Stimulated activated CD4-positive, alpha-beta T cell treated with anti-CD3 and anti-CD28 coated beads, Interleukin-15, amount 100 ng/mL, for 48 hours (primary cell): ENCODE data around the gene BNC2.

Experiments
- DNase-seq, 2 donors: peaks; one replicate each; pipeline ENCODE4 v3.0.0-alpha.2; 2020; ENCODE audit warnings: low read depth in 2 of 2

BNC2 gene

DNA sequence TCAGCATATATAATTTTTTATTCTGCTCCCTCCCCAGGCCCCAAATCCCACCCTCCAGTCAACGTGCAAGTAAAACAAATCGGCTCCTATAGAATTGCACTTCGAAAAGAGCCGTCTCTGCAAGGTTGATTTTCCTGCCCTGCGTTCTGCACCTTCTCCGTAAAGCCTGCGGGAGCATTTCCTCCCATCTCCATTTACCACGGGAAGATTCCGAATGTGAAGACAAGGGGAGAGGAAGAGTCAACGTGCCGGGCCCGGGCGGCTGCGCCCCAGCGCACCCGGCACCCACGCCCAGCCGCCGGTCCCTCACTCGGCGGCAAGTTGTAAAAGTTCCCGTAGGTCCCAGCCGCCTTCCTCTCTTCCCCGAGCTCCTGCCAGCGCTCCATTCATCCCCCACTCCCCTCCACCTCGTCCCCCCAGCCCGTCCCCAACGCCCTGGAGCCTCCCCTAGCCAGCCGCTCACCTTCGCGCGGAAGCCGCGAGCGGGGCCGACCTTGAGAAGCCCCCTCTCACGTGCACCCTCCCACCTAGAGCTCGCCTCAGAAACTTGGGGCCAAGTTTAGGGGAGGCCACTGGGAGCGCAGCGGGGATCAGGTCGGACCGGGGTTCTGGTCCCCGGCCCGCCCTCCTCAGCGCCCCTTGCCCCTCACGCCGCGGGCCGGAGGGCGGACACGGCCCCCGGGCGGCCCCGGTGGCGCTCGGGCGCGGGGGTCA is 431 bp downstream of the BNC2 start:
- no peak for DNase-seq

DNA sequence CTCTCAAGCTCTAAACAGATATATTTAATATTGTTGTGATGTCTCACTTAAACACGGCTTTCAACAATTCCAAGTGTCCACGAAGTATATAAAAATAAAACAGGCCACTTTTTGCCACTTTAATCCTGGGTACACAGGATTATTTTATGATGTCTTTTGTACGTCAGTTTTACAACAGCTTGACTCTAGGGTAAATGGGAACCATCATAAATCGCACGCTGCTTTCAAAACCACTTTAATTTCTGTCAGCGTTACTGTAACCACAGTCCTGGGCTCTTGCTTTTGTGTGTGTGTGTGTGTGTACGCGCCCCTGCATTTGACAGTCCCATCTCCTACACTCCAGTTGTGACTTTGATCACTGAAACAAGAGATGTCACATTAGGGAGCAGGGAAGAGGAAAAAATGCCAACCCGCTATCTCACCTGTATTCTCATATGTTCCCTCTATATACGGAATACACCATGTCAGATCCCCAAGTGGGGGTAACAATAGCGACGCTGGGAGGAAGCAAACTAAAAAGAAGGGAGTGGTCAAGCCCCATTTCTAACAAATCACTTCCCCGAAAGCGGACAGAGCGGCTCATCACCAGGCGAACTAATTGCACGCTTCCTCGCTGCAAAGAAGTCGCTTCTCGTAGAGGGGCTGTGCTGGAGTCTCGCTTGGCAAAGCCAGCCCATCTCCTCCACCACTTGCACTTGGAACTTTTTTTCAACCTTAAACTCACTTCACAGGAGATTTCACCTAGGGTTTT is 1.2 kb downstream of the BNC2 start:
- no peak for DNase-seq

DNA sequence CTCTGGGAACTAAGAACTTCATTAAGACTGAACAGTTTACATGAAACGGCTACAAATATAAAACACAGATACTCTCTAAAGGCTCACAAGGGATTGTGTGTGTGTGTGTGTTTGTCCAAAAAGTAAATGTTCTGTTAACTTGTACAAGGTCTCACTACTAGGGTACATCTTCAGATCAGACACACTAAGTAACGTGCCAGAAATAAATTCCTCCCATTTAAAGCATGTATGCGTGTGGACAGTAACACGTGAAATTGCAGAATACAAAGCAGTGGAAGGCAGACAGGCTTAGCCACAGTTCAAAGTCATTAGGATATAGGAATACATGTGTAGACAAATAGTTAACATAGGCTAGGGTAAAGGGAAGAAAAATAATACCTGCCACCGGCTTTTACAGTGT is 1.8 kb downstream of the BNC2 start:
- DNase-seq: no peak

DNA sequence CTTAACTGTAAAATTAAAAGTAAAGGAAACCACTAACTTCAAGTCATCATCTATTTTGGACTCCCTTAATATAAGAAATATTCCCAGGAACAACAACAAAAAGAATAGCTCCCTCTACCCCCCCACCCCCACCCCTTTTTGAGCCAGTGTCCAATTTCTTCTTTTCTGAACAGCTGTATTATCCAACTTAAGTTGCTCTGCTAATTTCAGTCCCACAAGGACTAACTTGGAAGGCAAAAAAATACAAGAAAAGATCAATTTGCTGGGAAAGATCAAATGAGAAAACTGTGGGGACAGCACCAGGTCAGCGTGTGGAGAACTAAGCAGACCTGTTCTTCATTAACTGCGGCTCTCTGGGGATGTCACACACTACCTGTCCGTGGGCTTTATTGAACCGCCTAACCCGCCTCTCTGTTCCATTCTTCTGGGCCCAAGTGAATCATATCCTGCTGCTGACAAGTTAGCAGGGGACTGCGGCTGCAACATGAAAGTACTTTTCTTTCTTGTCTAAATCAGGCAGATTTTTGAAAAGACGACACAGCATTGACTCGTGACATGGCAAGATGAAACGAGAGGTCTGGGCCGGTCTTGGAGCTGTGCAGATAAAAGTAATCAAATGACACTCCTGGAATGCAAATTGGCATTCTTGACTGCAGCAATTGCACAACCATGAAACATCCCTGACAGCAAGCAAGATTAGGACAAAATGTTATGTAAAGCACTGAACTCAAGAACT is 2.7 kb downstream of the BNC2 start:
- DNase-seq: no peak

DNA sequence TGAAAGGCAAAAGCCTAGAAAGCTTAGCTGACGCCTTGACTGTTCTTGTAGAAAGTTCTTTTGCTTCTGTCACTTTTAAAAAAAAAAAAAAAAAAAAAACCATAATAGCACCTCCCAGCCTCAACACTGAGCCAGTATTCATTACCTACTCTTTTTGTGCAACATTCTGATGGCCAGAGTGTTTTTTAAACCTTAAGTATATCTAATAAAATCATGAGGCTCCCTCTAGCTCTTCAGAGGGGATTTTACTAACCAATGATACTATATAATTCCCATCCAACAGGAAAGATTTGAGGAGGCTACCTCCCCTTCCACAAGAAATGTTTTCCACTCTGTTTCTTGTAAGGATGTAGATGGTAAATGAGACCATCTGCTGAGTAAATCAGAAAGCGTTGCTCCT is 3.9 kb downstream of the BNC2 start:
- no peak for DNase-seq

DNA sequence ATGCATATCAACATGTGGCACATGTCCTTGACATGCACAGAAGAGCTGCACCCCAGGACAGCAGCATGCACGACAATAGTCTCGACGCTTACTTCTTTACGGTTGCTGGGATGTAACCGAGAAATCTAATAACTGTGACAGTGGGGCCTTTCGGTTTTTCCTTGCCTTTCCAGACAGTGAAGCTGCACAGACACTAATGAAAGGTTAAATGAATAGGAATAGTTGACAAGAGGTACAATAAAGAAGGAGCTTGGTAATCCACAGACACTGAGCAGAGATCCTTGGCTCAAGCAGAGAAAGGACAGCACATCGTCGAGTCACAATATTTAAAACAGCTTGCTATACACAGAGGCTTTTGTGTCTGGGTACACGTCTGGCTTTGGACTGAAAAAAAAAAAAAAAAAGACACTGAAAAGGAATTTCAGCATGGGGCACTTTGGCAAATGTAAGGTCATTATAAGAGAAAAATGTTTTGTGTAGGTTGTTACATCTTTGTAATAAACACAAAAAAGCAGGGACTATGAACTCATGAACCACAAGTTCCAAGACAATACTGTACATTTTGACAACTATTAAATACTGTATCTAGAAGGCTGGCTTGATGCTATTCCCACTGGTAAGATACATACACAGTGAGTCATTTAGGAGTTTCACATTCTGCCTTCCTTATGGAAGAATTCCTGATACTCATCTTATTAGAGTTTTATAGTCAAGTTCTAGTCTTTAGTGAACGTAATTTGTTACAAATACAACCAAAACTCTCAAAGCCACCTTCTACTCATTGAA is 5.6 kb downstream of the BNC2 start:
- DNase-seq: no peak

DNA sequence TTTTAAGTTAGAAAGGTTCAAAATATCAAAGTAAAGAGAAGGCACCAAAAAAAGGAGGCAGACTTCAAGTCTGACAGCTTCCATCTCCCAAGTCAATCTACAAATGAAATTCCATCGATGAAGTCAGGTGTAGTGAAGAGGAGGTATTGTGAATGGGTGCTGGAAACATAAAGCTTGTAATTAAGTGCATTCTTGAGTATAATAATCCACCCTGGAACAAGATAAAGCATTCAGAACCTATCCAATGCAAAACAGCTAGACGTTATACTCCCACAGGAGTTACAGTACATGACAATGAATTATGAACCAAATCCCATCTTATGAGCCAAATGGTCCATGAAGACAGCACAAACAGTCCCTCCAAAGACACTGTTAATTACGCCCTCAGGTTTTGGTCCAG is 22.3 kb downstream of the BNC2 start:
- no peak for DNase-seq

DNA sequence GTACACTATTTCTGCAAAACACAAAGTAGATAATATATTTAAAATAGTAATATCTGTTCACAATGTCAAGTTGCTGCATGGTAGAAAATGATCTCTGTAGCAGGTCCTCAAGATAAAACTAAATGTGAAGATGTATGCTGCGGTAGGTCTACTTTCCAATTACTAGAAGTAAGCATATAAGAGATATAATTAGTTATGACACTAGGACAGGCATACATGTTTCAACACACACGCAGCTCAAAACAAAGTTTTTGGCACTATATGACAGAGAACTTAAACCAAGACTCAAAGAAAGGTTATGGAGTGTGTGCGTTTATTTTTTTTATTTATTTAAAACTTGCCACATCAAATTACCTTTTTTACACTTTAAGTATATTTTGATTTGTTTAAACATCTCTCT is 23.5 kb downstream of the BNC2 start:
- DNase-seq: no peak

DNA sequence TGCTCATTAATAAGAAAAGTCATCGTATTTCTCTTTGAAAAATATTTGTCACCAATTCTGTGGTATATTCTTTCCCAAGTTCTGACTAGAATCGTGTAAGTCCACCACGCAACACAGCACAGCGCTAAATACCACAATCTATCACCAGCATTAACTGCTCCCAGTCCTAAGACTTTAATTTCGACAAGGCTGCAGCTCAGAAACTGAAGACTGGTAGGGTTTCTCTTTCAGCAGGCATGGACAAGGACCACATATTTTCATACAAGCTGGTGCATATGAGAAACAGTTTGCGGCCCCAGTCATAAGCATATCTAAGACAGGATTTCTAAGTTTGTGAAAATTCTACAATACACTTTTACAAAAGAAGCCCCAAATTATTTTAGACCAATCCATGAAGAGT is 24.1 kb downstream of the BNC2 start:
- no peak for DNase-seq

DNA sequence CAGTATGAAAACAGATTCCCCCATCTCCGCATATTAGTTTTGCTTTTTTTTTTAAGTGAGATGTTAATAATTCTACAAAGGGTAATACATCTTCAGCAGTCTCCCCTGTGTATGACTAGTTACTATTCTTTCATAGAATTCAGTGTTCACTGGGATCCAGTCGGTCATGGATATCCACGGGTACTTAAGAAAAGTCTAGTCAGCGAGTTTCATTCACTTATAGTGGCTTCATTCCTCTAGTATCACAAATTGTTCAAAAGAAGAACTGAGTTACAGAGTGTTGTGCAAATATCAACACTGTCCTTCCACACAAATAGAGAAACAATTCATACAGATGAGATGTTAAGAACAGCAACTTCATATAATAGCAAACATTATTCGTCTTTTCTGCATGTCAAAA is 35.7 kb downstream of the BNC2 start:
- no peak for DNase-seq

DNA sequence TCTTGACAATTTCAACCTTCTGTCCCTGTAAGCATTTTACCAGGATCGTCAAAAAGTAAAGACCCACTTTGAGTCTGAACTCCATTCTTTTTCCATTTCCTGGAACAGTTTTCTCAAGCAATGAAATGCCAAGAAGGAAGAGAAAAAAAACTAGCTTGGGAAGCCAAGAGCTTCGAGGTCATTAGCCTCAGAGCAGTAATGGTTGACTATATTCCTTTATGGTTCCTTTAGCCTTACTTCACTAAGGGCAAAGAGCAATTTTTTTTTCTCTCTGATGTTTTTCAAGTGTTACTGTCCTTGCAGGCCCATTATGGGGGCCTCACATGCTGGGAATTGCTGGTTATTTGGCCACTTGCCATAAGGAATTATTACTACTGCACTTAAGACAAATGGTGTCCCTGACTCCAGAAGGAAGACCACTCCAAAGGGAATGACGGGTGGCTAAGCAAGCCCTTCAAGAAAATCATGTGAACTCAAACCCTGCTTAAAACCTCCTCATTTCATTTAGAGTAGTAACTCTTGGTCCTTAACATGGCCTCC is 37.1 kb downstream of the BNC2 start:
- DNase-seq: no peak

DNA sequence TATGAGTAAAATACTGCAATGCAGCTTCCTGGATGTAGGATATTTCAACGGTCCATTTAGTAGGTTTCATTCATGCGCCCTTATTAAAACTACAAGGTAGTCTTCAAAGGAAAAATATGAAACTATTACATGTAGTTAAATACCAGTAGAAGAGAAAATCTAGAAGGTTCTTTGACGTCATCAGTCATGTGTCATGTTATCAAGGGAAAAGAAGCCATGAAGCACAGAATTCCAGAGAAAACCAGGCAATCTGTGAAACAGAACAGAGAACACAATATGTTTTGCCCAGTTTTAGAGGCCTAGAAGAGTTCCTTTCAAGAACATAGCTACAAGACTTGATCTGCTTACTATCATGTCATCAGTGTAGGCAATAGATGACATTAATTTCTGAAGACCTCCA is 38.4 kb downstream of the BNC2 start:
- no peak for DNase-seq

DNA sequence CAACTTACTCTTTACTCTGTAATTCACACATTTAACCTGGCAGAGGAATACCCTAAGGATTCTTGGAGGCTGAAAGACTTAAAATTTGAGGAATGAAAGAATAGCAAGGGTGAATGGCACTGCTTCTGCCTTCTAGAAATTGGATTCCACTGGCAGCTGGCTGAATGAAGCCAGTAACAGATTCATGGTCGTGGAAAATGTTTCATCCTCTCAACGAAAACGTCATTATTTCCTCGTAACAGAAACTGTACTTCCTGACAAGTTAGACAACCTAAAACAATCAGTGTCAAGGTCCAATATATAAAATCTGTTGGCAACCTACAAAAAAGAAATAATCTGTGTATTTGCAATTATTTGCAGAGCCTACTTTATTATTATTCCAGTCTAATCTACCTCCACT is 39.7 kb downstream of the BNC2 start:
- DNase-seq: no peak

DNA sequence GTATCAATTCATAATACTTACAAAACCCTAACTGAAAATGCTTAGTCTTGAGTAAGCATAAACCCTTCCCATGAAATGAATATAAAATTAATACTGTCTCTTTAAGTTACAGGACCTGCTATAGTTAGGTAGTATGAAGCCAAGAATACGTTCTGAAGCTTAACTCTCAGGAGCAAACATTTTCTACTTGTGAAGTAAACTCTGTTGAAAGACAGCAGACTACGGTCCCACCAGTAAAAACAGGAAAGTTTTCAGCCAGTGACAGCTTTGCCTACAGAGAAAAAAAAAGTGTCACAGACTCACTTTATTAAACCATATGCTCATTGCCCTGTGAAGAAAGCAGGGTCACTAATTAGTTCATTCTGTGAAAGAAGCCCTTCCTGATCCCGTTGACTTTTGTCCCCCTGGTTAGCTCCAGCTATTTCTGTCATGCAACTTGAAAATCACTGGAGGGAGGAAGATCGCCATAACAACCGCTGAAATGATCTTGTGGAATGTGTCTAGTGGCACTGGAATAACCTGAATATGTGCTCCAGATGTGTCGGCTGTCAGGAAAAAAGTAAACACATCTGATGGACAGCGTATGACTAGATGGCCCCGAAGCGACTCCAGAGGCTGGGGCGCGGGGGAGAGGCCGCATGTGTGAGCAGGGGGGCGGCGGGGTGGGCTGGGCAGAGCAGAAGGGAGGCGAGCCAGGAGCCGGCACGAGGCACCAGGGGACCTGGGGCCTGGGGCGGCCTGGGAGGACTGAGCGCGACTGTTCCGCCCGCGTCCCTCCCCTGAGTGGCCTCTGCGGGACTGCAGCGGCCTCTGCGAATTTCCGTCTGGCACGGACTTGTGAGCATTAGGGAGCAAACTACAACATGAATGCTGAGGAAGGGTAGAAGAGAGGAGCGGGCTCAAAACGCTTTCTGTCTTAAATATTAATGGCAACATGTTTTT is 41.9 kb downstream of the BNC2 start:
- DNase-seq: no peak

DNA sequence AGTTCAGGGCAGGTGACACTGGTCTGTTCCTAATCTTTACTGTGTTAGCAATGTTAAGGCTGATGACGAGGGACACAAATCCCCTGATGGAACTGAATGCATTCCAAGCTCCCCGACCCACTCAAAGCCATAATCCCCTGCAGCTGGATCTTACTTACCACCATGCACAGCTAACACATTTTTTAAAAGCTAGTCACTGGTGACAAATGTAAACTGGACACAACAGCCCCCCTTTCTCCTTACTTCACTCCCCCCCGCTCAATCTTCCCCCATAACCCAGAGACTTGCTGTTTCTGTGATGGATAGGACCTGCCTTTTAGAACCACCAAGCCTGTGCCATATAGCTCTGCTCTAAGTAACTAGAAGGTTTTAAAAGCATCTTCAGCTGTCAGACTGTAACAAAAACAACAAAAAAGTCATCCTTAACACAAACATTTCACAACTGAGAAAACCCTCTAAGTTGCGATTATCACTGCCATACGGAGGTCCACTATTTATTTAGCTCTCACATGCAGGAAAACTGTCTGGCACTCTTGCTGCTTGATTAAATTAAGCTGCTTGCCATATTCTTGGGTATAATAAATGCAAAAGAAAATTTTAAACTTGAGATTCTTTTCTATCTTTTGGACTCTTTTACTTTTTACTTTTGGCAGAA is 44.4 kb downstream of the BNC2 start:
- no peak for DNase-seq

DNA sequence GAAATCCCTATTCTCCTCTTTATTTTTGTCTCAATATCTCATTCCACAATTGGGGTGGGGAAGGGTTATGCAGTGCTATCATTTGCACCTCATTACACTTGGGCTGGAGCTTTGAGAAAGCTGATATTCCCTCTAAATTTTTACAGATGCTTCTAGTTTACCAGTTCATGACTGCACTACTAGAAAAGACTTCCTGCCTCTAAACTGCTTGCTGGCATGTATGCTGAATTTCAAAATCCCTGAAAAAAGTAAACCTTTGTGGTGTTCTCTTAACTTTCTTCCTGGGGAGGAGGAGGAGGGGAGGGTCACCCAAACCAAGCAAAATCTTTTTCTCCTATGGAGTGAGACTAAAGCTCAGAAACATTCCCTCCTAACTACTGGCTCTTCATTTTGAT is 45.1 kb downstream of the BNC2 start:
- no peak for DNase-seq

DNA sequence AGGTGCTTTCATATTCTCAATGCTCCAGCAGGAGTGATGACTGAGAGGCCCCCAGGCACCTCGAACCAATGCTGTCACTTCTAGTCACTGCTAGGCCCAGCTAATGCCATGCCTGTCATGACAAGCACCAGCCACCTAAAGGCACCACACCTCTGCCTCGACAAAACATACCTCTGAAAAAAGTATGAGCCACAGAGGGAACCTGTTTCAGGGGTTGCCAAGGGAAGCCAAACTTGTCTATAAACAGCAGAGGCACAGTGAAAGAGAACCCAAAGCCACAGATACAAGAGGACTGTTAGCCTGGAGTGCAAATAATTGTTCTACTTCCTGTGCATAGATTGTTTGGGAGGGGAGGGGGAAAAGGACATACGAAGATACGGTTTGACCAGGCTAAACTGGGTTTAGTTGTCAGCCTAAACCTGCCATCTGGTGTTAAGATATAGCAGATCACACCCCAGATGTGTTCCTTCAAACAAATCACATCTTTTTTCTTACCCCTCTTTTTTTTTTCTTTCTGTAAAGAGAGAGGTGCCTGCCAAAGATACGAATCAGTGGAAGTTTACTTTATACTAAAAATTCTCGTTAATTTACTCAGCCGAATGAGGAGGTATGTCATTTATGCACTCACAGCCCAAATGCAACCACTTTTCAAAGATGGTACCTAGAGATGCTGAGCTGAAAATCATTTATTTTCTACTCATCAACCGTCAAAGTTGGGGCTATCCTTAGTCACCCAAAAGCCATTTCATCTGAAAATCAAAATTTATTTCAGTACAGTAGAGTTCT is 45.7 kb downstream of the BNC2 start:
- DNase-seq: no peak

DNA sequence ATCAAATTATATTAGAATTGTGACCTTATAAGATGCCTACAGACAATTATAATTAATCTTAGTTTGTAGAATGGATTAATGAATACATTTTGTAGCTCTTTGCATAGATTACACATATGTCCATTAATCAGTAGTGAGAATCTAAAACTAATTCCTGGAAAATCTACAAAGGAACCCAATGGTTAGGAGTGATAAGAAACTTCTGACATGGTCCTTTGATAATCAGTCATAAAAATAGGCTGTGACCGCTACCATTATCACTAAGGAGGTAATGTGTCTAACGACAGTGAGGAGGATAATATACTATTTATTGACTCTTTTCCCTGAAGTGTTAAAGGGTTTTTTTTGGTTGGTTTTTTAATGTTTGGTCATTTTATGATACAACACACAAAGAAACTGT is 46.6 kb downstream of the BNC2 start:
- DNase-seq: no peak

DNA sequence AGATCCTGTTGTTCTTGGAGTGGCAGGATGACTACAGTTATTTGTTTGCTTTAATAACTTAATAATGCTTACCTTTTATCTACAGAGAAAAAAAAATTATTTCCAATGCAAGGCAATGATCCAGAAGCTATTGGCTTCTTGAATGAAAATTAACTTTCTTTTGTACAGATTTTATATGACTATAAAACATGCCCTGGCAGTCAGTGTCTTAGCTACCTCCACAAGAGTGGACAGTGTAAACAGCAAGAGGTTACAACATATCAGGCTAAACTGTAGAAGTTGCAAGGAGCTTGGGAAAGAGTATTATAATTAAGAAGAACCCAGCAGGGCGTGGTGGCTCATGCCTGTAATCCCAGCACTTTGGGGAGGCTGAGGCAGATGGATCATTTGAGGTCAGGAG is 49.1 kb downstream of the BNC2 start:
- no peak for DNase-seq
